MM.1S (cell line): ENCODE results near the gene PGBD5.

Experiments
- CTCF ChIP-seq: fragments of 300-600 bp; sonication (generic); IDR thresholded peaks from 2 replicates; pipeline ENCODE4 v1.5.1; 2016; ENCODE audit warnings: antibody characterized with exemption, low read length, mixed read lengths
- EZH2phosphoT487 ChIP-seq: fragments of 300-600 bp; sonication (generic); IDR thresholded peaks from 2 replicates; pipeline ENCODE4 v1.6.1; 2018; ENCODE audit warnings: antibody characterized with exemption, low read length

GRCh38 chr1:230430499-230430898 is 4.4 kb upstream of the PGBD5 start:
- TF ChIP-seq CTCF: no peak
- TF ChIP-seq EZH2phosphoT487: no peak
